ENCODE data around the gene IPMK.

- TF ChIP-seq POLR2A (IDR thresholded peaks at IDR 0.05; ENCODE audit: low read depth, low read length) (no peak), TAF1 (IDR thresholded peaks at IDR 0.05; ENCODE audit: low read depth, low read length) (no peak), POLR2AphosphoS5 (IDR thresholded peaks at IDR 0.05; ENCODE audit: low read depth, low read length) (no peak)
Measured at GRCh38 chr10:58262766-58263165, 4.9 kb downstream of the IPMK start.
